ENCODE data around the gene CARD11. TPM values are rescaled to one million over a fixed set of nuclear protein-coding genes. Genes with fewer than 3 reads are reported as not detected.

CARD11 gene
- total and polyA plus RNA-seq, 2 of the 13 experiments (the other 11 are each of a cell fraction or from before 2014, with no cell fraction given): 0.04 TPM; not detected in 1

DNA sequence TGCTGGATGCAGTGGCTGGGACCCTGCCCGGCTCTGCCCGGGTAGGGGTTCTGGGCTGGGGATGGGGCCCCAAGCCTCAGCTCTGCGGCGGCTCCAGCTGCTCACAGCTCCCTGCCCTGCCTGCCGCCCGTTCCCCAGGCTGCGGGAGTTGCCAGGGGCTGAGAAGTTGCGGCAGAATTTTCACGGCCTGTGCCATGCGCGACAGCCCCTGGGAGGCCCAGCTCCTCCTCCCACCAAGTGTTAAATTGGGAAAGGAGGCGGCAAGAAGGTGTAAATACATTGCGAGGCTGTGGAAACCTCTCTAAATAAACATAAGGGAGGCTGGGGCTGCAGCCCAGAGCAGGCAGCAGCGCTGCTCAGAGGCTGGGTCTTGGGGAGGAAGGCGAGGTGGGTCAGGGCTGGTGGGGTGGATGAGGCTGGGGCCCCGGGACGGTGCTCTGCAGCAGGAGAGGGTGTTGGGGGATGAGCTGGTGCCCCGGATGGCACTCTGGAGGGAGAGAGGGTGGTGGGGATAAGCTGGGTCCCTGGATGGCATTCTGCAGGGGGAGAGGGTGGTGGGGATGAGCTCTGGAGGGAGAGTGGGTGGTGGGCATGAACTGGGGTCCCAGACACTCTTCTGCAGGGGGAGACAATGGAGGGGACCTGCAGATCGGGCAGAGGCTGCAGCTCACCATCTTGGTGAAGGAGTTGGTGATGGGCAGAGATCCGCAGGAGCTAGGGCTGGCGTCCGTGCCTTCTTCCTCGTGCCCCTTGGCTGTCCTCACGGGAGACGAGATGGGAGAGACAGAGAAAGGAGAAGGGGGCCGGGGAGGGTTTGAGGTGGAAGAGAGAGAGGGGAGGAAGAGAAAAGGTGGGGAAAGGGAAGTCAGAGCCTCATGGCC is 114.1 kb downstream of the CARD11 start:
- no TSS peak for BruUV-seq (replicated peaks)
- POLR2A ChIA-PET: no interaction called here

More for the DNA sequence above, 114.1 kb downstream of the CARD11 start:
- ATAC-seq (no peak), DNase-seq (ENCODE audit: low spot score) (no peak), FAIRE-seq (no peak)
- no peaks in the 10 kb centered on the region for H3K36me3 ChIP-seq (replicated peaks in 1 of 2; ENCODE audit: control insufficient read depth in 1 of 2, insufficient read depth in 2 of 2, low read length in 2 of 2)
- intact Hi-C loops (cut with micrococcal nuclease; ENCODE audit: unreplicated experiment): no loop called here
- H3K27ac ChIP-seq (ENCODE audit: extremely low read length, insufficient read depth, low read length): no peak overlapping the region
- 43% methylated on average over 17 of the region's 26 CpGs for WGBS (ENCODE audit: low lambda C conversion rate)
- TF ChIP-seq CEBPB (IDR thresholded peaks at IDR 0.05; ENCODE audit: borderline replicate concordance, low read depth, low read length) (no peak), BRCA1 (CRISPR knock-in tag; IDR thresholded peaks at IDR 0.05) (no peak), ZBTB34 (CRISPR knock-in tag; IDR thresholded peaks at IDR 0.05) (no peak), MLX (CRISPR knock-in tag; IDR thresholded peaks at IDR 0.05) (no peak), ZNF780A (CRISPR knock-in tag; IDR thresholded peaks at IDR 0.05) (no peak)
- no peaks in the 10 kb centered on the region for H3K79me2 ChIP-seq (ENCODE audit: insufficient read depth, low read length)
- no peak overlapping the region for H3K9ac ChIP-seq (ENCODE audit: insufficient read depth, low read depth, low read length)
- H3K4me2 ChIP-seq (ENCODE audit: low read depth, low read length): no peak overlapping the region
- CTCF ChIA-PET (ENCODE audit: low intra/inter-chr PET ratio, low total read pairs): no interaction called here
- H3K4me3 ChIP-seq (replicated peaks in 1 of 3; ENCODE audit: insufficient read depth in 1 of 3, low read depth in 2 of 3, low read length in 3 of 3): no peak overlapping the region
- in situ Hi-C loops (cut with HindIII; ENCODE audit: extremely low pct_ligation_motif_present, low pct_unique_long_range_greater_than_20kb): no loop called here
- H3K4me1 ChIP-seq (ENCODE audit: insufficient read depth, low read length): no peaks in the 10 kb centered on the region; the same call in 1 of the 2 replicates
- H3K9me3 ChIP-seq (ENCODE audit: low read length): no peaks in the 10 kb centered on the region
- H4K20me1 ChIP-seq (ENCODE audit: insufficient read depth, low read length): no peaks in the 10 kb centered on the region
- no peak overlapping the region for H2AFZ ChIP-seq (ENCODE audit: low read length)
- H3K27me3 ChIP-seq (ENCODE audit: control insufficient read depth in 1 of 2, insufficient read depth in 2 of 2, low read length in 2 of 2): peaks cover 5 to 39% of the 10 kb centered on the region in 2 experiments; a peak in 4 of 5 replicates
